HepG2 (cell line): ENCODE measurements around the gene SLIT1. TPM values are rescaled to one million over a fixed set of nuclear protein-coding genes. Genes with fewer than 3 reads are reported as not detected.

ENCODE experiments used
- ATAC-seq: fragments of 200-7000 bp; cut with Tn5 transposase; 3 replicates; pipeline ENCODE4 v1.9.1; 2020; ENCODE audit warnings: mild to moderate bottlenecking, moderate library complexity
- BruUV-seq: library from RNA; stranded (reverse); fragments of 400-500 nt; replicated peaks from 2 replicates; lab custom pipeline; 2021; lab: Mats Ljungman, UMichigan
- CTCF ChIA-PET: fragments of 300-600 bp; formaldehyde crosslinking; extraction: SDS; loops from one replicate; lab custom pipeline; 2021; ENCODE audit warnings: low total read pairs, inconsistent platforms, low intra/inter-chr PET ratio; lab: Yijun Ruan, JAX
- POLR2A ChIA-PET: fragments of 350-600 bp; sonication (Branson Sonifier 250); formaldehyde crosslinking; loops from one replicate; lab custom pipeline; 2020; ENCODE audit warnings: antibody characterized with exemption, inconsistent platforms; lab: Yijun Ruan, JAX
- DNase-seq: peaks from one replicate; pipeline ENCODE4 v3.0.0-alpha.2; 2015; ENCODE audit warnings: low spot score
- FAIRE-seq: peaks from 3 replicates; lab custom pipeline; 2011; peaks lifted over from hg19 to GRCh38; lab: Jason Lieb, UNC
- H2AFZ ChIP-seq: one replicate; pipeline ENCODE4 v1.6.1; 2011; ENCODE audit warnings: low read length, inconsistent platforms
- H3K27ac ChIP-seq: fragments of 300-600 bp; 3 replicates; pipeline ENCODE4 v1.8.0; 2011; ENCODE audit warnings: mixed run types, mild to moderate bottlenecking, mixed read lengths, low read length, inconsistent platforms; ENCODE audit not compliant: insufficient read depth; ENCODE audit errors: extremely low read length
- H3K27me3 ChIP-seq, 2 experiments: fragments of 200-600 bp in 1 of 2; 2 replicates in 1 of 2; 3 replicates in 1 of 2; pipeline versions ENCODE4 v1.6.0 to v1.8.0; 2011; ENCODE audit warnings: low read length in 2 of 2, mild to moderate bottlenecking in 2 of 2, moderate library complexity in 2 of 2, inconsistent platforms in 1 of 2; ENCODE audit not compliant: insufficient read depth in 2 of 2, control insufficient read depth in 1 of 2
- H3K36me3 ChIP-seq, 2 experiments: fragments of 200-600 bp in 1 of 2; replicated peaks in 1 of 2; 2 replicates in 1 of 2; 3 replicates in 1 of 2; pipeline versions ENCODE4 v1.5.1 to v1.8.0; 2011; ENCODE audit warnings: low read length in 2 of 2, inconsistent platforms in 1 of 2; ENCODE audit not compliant: insufficient read depth in 2 of 2, control insufficient read depth in 1 of 2
- H3K4me1 ChIP-seq: 2 replicates; pipeline ENCODE4 v1.5.1; 2012; ENCODE audit warnings: low read length, inconsistent platforms; ENCODE audit not compliant: insufficient read depth
- H3K4me2 ChIP-seq: 2 replicates; pipeline ENCODE4 v1.6.0; 2011; ENCODE audit warnings: low read depth, low read length, inconsistent platforms
- H3K4me3 ChIP-seq, 3 experiments: fragments of 200-600 bp in 1 of 3; sonication (generic), shearing (Covaris generic) in 1 of 3; replicated peaks in 1 of 3; 2 replicates each; pipeline ENCODE4 v1.5.1; 2011 to 2016; ENCODE audit warnings: low read length in 3 of 3, inconsistent platforms in 2 of 3, low read depth in 2 of 3, mild to moderate bottlenecking in 2 of 3, control low read depth in 1 of 3, mixed read lengths in 1 of 3; ENCODE audit not compliant: insufficient read depth in 1 of 3
- H3K79me2 ChIP-seq: one replicate; pipeline ENCODE4 v1.6.1; 2011; ENCODE audit warnings: low read length, inconsistent platforms; ENCODE audit not compliant: insufficient read depth
- H3K9ac ChIP-seq: 2 replicates; pipeline ENCODE4 v1.6.0; 2011; ENCODE audit warnings: mild to moderate bottlenecking, low read depth, low read length, inconsistent platforms; ENCODE audit not compliant: insufficient read depth
- H3K9me3 ChIP-seq: 2 replicates; pipeline ENCODE4 v1.5.1; 2012; ENCODE audit warnings: mild to moderate bottlenecking, low read length
- H4K20me1 ChIP-seq: 2 replicates; pipeline ENCODE4 v1.6.0; 2011; ENCODE audit warnings: inconsistent platforms, mild to moderate bottlenecking, low read length, moderate library complexity; ENCODE audit not compliant: insufficient read depth
- KDM4B ChIP-seq: sonication (generic); formaldehyde crosslinking; IDR thresholded peaks from 2 replicates; pipeline ENCODE4 v1.4.0; 2020; ENCODE audit warnings: missing genetic modification reagents
- KLF13 ChIP-seq: sonication (generic); formaldehyde crosslinking; IDR thresholded peaks from 2 replicates; pipeline ENCODE4 v1.4.0; 2020; ENCODE audit warnings: mild to moderate bottlenecking, missing genetic modification reagents
- MXI1 ChIP-seq: IDR thresholded peaks from 3 replicates; pipeline ENCODE4 v1.6.1; 2012; ENCODE audit warnings: low read depth, low read length, inconsistent platforms, borderline replicate concordance
- ZNF850 ChIP-seq: sonication (generic); formaldehyde crosslinking; conservative IDR thresholded peaks from 2 replicates; pipeline ENCODE4 v1.9.0; 2021; ENCODE audit warnings: mild to moderate bottlenecking, missing genetic modification reagents
- ZNF883 ChIP-seq: sonication (generic); formaldehyde crosslinking; IDR thresholded peaks from 2 replicates; pipeline ENCODE4 v1.5.1; 2020; ENCODE audit warnings: mild to moderate bottlenecking, missing genetic modification reagents; ENCODE audit errors: not compliant biosample characterization
- WGBS: methylation state at CpG from one replicate; pipeline ENCODE4 v1.1.6; 2017; ENCODE audit warnings: low lambda C conversion rate; 5-methylcytosine and 5-hydroxymethylcytosine counted together
- in situ Hi-C: cut with HindIII; loops from 2 replicates; pipeline ENCODE4 v1.10.0; 2017; ENCODE audit warnings: low pct_unique_long_range_greater_than_20kb; ENCODE audit not compliant: extremely low pct_ligation_motif_present
- intact Hi-C: fragments of 100-400 bp; cut with micrococcal nuclease; formaldehyde crosslinking; loops from one replicate; pipeline ENCODE4 v1.10.0; 2022; ENCODE audit not compliant: unreplicated experiment
- polyA plus RNA-seq, 8 experiments: library from polyadenylated mRNA; depleted of rRNA in 3 of 8; stranded (reverse) in 7 of 8; unstranded in 1 of 8; fragments of >200 nt; fragmentation: Illumina TruSeq in 4 of 8; extraction: Trizol in 4 of 8; gene quantifications; 2 replicates each; pipeline versions ENCODE4 v1.2.1 to v1.2.3, GENCODE V29; 2011 to 2016; ENCODE audit warnings: low read depth in 4 of 8, missing spikeins in 1 of 8, mixed read lengths in 1 of 8; ENCODE audit not compliant: insufficient read depth in 1 of 8
- total RNA-seq, 5 experiments: library from RNA; depleted of rRNA; stranded (reverse); fragments of >200 nt; fragmentation: Illumina TruSeq; extraction: Trizol; gene quantifications; 2 replicates each; pipeline ENCODE4 v1.2.3, GENCODE V29; 2016; ENCODE audit warnings: low read depth in 1 of 5
- TF ChIP-seq, protein P1 (sequence below): sonication (generic); formaldehyde crosslinking; IDR thresholded peaks from 2 replicates; pipeline ENCODE4 v1.4.0; 2020; ENCODE audit warnings: mild to moderate bottlenecking, low read depth, missing genetic modification reagents

The SLIT1 gene
- total and polyA plus RNA-seq, 2 of the 13 experiments (the other 11 are each of a cell fraction or from before 2014, with no cell fraction given) = 0.09 to 0.33 TPM

DNA sequence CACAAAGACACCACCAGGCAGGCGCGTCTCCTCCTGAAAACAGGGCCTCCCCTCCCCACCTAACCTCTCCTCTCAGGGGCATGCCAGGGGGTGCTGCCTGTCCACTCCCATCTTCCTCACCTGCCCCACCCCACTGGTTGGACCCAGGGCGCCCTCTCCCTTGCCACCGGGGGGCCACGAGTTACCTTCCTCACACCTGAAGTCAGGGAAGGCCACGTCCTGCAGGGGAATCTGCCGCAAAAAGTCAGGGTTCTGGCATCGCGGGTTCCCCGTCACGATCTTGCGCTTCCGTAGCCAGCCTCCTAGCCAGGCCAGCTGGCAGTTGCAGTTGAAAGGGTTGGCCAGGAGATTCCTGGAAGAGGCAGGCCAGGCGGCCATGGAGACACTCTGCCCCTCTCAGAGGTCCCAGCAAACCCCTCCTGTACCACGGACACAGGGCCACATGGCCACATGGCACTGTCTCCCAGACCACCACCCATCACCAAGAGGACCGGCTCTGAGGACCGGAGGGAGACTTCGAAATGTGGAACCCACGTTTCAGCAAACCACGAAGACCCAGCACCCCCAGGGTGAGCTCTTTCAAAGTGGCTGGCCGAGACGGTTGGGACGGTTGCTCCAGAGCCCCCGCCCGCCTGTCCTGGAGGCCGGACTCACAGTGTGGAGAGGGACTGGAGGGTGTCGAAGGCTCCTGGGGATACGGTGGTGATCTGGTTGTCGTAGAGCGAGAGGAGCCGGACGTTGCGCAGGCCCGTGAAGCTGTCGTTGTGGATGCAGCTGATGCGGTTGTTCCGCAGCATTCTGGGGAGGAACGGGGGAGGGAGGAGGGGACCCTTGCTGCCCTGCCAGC, 142.8 kb downstream of the SLIT1 start:
- no peak for TF ChIP-seq ZNF883 (CRISPR knock-in tag)
- no peak for TF ChIP-seq ZNF850 (CRISPR knock-in tag)
- no peak for TF ChIP-seq KDM4B (CRISPR knock-in tag)
- TF ChIP-seq, protein P1, sequence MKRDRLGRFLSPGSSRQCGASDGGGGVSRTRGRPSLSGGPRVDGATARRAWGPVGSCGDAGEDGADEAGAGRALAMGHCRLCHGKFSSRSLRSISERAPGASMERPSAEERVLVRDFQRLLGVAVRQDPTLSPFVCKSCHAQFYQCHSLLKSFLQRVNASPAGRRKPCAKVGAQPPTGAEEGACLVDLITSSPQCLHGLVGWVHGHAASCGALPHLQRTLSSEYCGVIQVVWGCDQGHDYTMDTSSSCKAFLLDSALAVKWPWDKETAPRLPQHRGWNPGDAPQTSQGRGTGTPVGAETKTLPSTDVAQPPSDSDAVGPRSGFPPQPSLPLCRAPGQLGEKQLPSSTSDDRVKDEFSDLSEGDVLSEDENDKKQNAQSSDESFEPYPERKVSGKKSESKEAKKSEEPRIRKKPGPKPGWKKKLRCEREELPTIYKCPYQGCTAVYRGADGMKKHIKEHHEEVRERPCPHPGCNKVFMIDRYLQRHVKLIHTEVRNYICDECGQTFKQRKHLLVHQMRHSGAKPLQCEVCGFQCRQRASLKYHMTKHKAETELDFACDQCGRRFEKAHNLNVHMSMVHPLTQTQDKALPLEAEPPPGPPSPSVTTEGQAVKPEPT (CRISPR knock-in tag) = no peak
- TF ChIP-seq MXI1 = no peak
- no peak for TF ChIP-seq KLF13 (CRISPR knock-in tag)
- Histone ChIP-seq H3K4me1 (peaks cover 18% of the 10 kb centered on the region), H3K9ac (no peak overlapping the region), H3K79me2 (no peaks in the 10 kb centered on the region), H2AFZ (no peak overlapping the region), H3K27me3 (peaks cover 2 to 18% of the 10 kb centered on the region in 2 experiments; a peak in 3 of 5 replicates), H3K36me3 (no peaks in the 10 kb centered on the region), H3K27ac (no peak overlapping the region), H3K4me3 (no peak overlapping the region), H3K4me2 (no peak overlapping the region), H4K20me1 (no peaks in the 10 kb centered on the region), H3K9me3 (no peaks in the 10 kb centered on the region)
- intact Hi-C loops = no loop called here
- no peak for DNase-seq
- no peak for FAIRE-seq
- no peak for ATAC-seq
- 61% methylated on average over 32 of the region's 38 CpGs for WGBS
- CTCF ChIA-PET = no interaction called here
- in situ Hi-C loops = no loop called here
- POLR2A ChIA-PET = no interaction called here
- BruUV-seq = no TSS peak
